Gastrocnemius medialis (tissue), 4 donors: Measurements from ENCODE around the gene SLC15A4. TPM values are rescaled to one million over a fixed set of nuclear protein-coding genes. Genes with fewer than 3 reads are reported as not detected.

Experiments
- ATAC-seq, 2 donors: fragments of 150-250 bp; one replicate each; pipeline ENCODE4 v1.9.1; 2016
- DNase-seq, 2 donors: peaks; one replicate each; pipeline ENCODE4 v3.0.0-alpha.2; 2019
- H3K27ac ChIP-seq, 4 donors: fragments of 200-600 bp; sonication (generic); 1 replicate in 1 of 4; 2 replicates in 3 of 4; pipeline ENCODE4 v1.5.1; 2016 to 2018; ENCODE audit warnings: mild to moderate bottlenecking in 2 of 4, moderate library complexity in 1 of 4
- H3K27me3 ChIP-seq, 3 donors: fragments of 200-600 bp; sonication (generic) in 2 of 3; 1 replicate in 1 of 3; 2 replicates in 2 of 3; pipeline versions ENCODE4 v1.5.1 to v1.6.0; 2016 to 2019; ENCODE audit warnings: mild to moderate bottlenecking in 1 of 3, moderate library complexity in 1 of 3
- H3K36me3 ChIP-seq, 2 donors: fragments of 200-600 bp; sonication (generic) in 1 of 2; one replicate each; pipeline ENCODE4 v1.5.1; 2017 to 2018
- H3K4me1 ChIP-seq, 2 donors: fragments of 200-600 bp; sonication (generic) in 1 of 2; one replicate each; pipeline ENCODE4 v1.5.1; 2016 to 2017; ENCODE audit warnings: mild to moderate bottlenecking in 2 of 2
- H3K4me3 ChIP-seq, 4 donors: fragments of 200-600 bp; sonication (generic) in 3 of 4; 1 replicate in 1 of 4; 2 replicates in 3 of 4; pipeline ENCODE4 v1.5.1; 2016 to 2019; ENCODE audit warnings: mild to moderate bottlenecking in 2 of 4
- H3K9me3 ChIP-seq, 3 donors: fragments of 200-600 bp; sonication (generic) in 2 of 3; 1 replicate in 1 of 3; 2 replicates in 2 of 3; pipeline ENCODE4 v1.5.1; 2016 to 2019
- CTCF ChIP-seq, 5 experiments: fragments of 450-650 bp in 3 of 5; fragments of 200-600 bp in 2 of 5; sonication (generic) in 2 of 5; IDR thresholded peaks in 4 of 5; conservative IDR thresholded peaks in 1 of 5; 1 replicate in 4 of 5; 2 replicates in 1 of 5; pipeline ENCODE4 v1.5.1; 2016 to 2019; ENCODE audit warnings: antibody characterized with exemption in 5 of 5, mild to moderate bottlenecking in 3 of 5, moderate library complexity in 3 of 5
- POLR2A ChIP-seq, 2 donors: fragments of 450-650 bp; IDR thresholded peaks; one replicate each; pipeline ENCODE4 v1.6.1; 2017; ENCODE audit warnings: antibody characterized with exemption in 2 of 2, mild to moderate bottlenecking in 2 of 2, moderate library complexity in 2 of 2
- in situ Hi-C, 4 donors: fragments of 200-750 bp; cut with MboI; loops; one replicate each; pipeline versions ENCODE4 v1.15.0 to v1.8.0; 2017; ENCODE audit warnings: low sequenced_read_pairs in 4 of 4
- intact Hi-C: fragments of 100-400 bp; cut with DNase I; formaldehyde crosslinking; loops from one replicate; pipeline ENCODE4 v1.15.1; 2023; ENCODE audit warnings: low total_unique reads
- total RNA-seq, 4 donors: library from RNA; depleted of rRNA; stranded (reverse); fragments of >200 nt; gene quantifications; one replicate each; pipeline versions ENCODE4 v1.1.0 to v1.2.3, GENCODE V29; 2016

The SLC15A4 gene
- total RNA-seq, 4 donors from 2014 or later: 59.8 to 122 (median 79.1) TPM

- in situ Hi-C loops: no loop called here
- intact Hi-C loops: no loop called here
- H3K9me3 ChIP-seq: no peaks in the 10 kb centered on the region
- peaks cover 2 to 6% (median 6%) of the 10 kb centered on the region in 3 donors for H3K27me3 ChIP-seq
- DNase-seq (no peak), ATAC-seq (no peak)
- TF ChIP-seq POLR2A (IDR thresholded peaks at IDR 0.05): no peak
- no peak for TF ChIP-seq CTCF (IDR thresholded peaks at IDR 0.05 in 4 of 5, conservative IDR thresholded peaks at IDR 0.05 in 1 of 5)
- no peak overlapping the region for H3K27ac ChIP-seq
- no peak overlapping the region for H3K4me3 ChIP-seq
- no peaks in the 10 kb centered on the region for H3K36me3 ChIP-seq
- H3K4me1 ChIP-seq: no peaks in the 10 kb centered on the region
Observed at GRCh38 chr12:128857133-128857763, 33.5 kb upstream of the SLC15A4 start.

GRCh38 chr12:128856791-128857078, 33.0 kb upstream of the SLC15A4 start:
- Histone ChIP-seq H3K9me3 (no peaks in the 10 kb centered on the region), H3K4me1 (no peaks in the 10 kb centered on the region), H3K4me3 (no peak overlapping the region), H3K27ac (no peak overlapping the region), H3K27me3 (peaks cover 2 to 6% (median 6%) of the 10 kb centered on the region in 3 donors), H3K36me3 (no peaks in the 10 kb centered on the region)
- no peak for DNase-seq
- intact Hi-C loops (no loop called here), in situ Hi-C loops (no loop called here)
- TF ChIP-seq POLR2A (IDR thresholded peaks at IDR 0.05) (no peak), CTCF (IDR thresholded peaks at IDR 0.05 in 4 of 5, conservative IDR thresholded peaks at IDR 0.05 in 1 of 5) (no peak)
- no peak for ATAC-seq

- DNase-seq (no peak), ATAC-seq (no peak)
- intact Hi-C loops (no loop called here), in situ Hi-C loops (no loop called here)
- H3K36me3 ChIP-seq: no peaks in the 10 kb centered on the region
- H3K9me3 ChIP-seq: no peaks in the 10 kb centered on the region
- H3K27ac ChIP-seq: no peak overlapping the region
- TF ChIP-seq CTCF (IDR thresholded peaks at IDR 0.05 in 4 of 5, conservative IDR thresholded peaks at IDR 0.05 in 1 of 5) (no peak), POLR2A (IDR thresholded peaks at IDR 0.05) (no peak)
- no peaks in the 10 kb centered on the region for H3K4me1 ChIP-seq
- no peak overlapping the region for H3K4me3 ChIP-seq
- peaks cover 2 to 6% (median 6%) of the 10 kb centered on the region in 3 donors for H3K27me3 ChIP-seq
Observed at GRCh38 chr12:128856035-128856790, 32.5 kb upstream of the SLC15A4 start.

GRCh38 chr12:128853600-128854197, 29.9 kb upstream of the SLC15A4 start:
- TF ChIP-seq CTCF (IDR thresholded peaks at IDR 0.05 in 4 of 5, conservative IDR thresholded peaks at IDR 0.05 in 1 of 5): no peak
- no peak for TF ChIP-seq POLR2A (IDR thresholded peaks at IDR 0.05)
- peak; percentile 24 to 37 for ATAC-seq
- H3K4me3 ChIP-seq: peak overlapping the region; percentile 36 to 54 (median 47)
- no peaks in the 10 kb centered on the region for H3K36me3 ChIP-seq
- no peak overlapping the region for H3K27ac ChIP-seq
- DNase-seq: no peak
- in situ Hi-C loops: no loop called here
- H3K27me3 ChIP-seq: peaks cover 2 to 6% (median 6%) of the 10 kb centered on the region in 3 donors
- H3K9me3 ChIP-seq: no peaks in the 10 kb centered on the region
- H3K4me1 ChIP-seq: no peaks in the 10 kb centered on the region
- intact Hi-C loops: loop anchor here (1.0 kb wide), 1 partner anchor 71 kb away; no protein-coding TSS in a partner anchor
